SK-N-SH treated with all-trans-retinoic acid at 6 μM for 48 hours (cell line): Measurements from ENCODE around the gene TMEM170A.

Experiments
- ATAC-seq: fragments of 200-7000 bp; cut with Tn5 transposase; 3 replicates; pipeline ENCODE4 v1.9.1; 2020; ENCODE audit warnings: mild to moderate bottlenecking, moderate library complexity
- ARNTL ChIP-seq: fragments of 450-650 bp; formaldehyde crosslinking; IDR thresholded peaks from 2 replicates; pipeline ENCODE4 v1.5.0; 2020; ENCODE audit warnings: low read depth, mild to moderate bottlenecking, moderate library complexity, borderline replicate concordance
- CSRNP3 ChIP-seq: fragments of 250-450 bp; sonication (Bioruptor Pico); IDR thresholded peaks from 2 replicates; pipeline ENCODE4 v1.5.1; 2021; ENCODE audit warnings: mild to moderate bottlenecking, moderate library complexity
- ESRRG ChIP-seq: fragments of 250-450 bp; sonication (Bioruptor Pico); IDR thresholded peaks from 2 replicates; pipeline ENCODE4 v1.6.1; 2021; ENCODE audit warnings: mild to moderate bottlenecking
- ISL1 ChIP-seq: fragments of 250-450 bp; sonication (Bioruptor Pico); IDR thresholded peaks from 2 replicates; pipeline ENCODE4 v2.1.2; 2022; ENCODE audit warnings: mild to moderate bottlenecking, moderate library complexity
- OSR1 ChIP-seq: fragments of 250-450 bp; sonication (Bioruptor Pico); IDR thresholded peaks from 2 replicates; pipeline ENCODE4 v1.8.0; 2022; ENCODE audit warnings: moderate library complexity, mild to moderate bottlenecking, inconsistent platforms
- PATZ1 ChIP-seq: fragments of 250-450 bp; sonication (Bioruptor Pico); IDR thresholded peaks from 2 replicates; pipeline ENCODE4 v1.8.0; 2020; ENCODE audit warnings: mild to moderate bottlenecking, moderate library complexity, borderline replicate concordance
- PPARA ChIP-seq: fragments of 250-450 bp; sonication (Bioruptor Pico); IDR thresholded peaks from 2 replicates; pipeline ENCODE4 v1.5.0; 2020; ENCODE audit warnings: mild to moderate bottlenecking, borderline replicate concordance
- TCF4 ChIP-seq: fragments of 250-450 bp; sonication (Bioruptor Pico); IDR thresholded peaks from 2 replicates; pipeline ENCODE4 v1.8.0; 2021; ENCODE audit warnings: mild to moderate bottlenecking, moderate library complexity, borderline replicate concordance
- ZFP3 ChIP-seq: fragments of 250-450 bp; sonication (Bioruptor Pico); IDR thresholded peaks from 2 replicates; pipeline ENCODE4 v1.5.0; 2020; ENCODE audit warnings: mild to moderate bottlenecking, moderate library complexity
- ZNF8 ChIP-seq: fragments of 450-650 bp; formaldehyde crosslinking; IDR thresholded peaks from 2 replicates; pipeline ENCODE4 v1.5.0; 2020; ENCODE audit warnings: mild to moderate bottlenecking, moderate library complexity
- TF ChIP-seq, protein P1 (sequence below): fragments of 250-450 bp; sonication (Bioruptor Pico); IDR thresholded peaks from 2 replicates; pipeline ENCODE4 v1.8.0; 2021; ENCODE audit warnings: low read depth, mild to moderate bottlenecking, moderate library complexity, borderline replicate concordance
- TF ChIP-seq, protein P2 (sequence below): fragments of 250-450 bp; sonication (Bioruptor Pico); IDR thresholded peaks from 2 replicates; pipeline ENCODE4 v1.5.1; 2020; ENCODE audit warnings: low read depth, mild to moderate bottlenecking, moderate library complexity
- TF ChIP-seq, protein P3 (sequence below): fragments of 250-450 bp; sonication (Bioruptor Pico); IDR thresholded peaks from 2 replicates; pipeline ENCODE4 v1.5.0; 2020; ENCODE audit warnings: mild to moderate bottlenecking, moderate library complexity

TMEM170A gene

GRCh38 chr16:75461575-75461974 is 2.9 kb downstream of the TMEM170A start (continued):
- TF ChIP-seq ZNF8 (CRISPR knock-in tag), result no peak
- no peak for TF ChIP-seq ARNTL
- TF ChIP-seq CSRNP3 (CRISPR knock-in tag), result no peak
- TF ChIP-seq PATZ1, result no peak
- no peak for TF ChIP-seq TCF4 (CRISPR knock-in tag)
- TF ChIP-seq ISL1 (CRISPR knock-in tag), result no peak
- TF ChIP-seq, protein P1, sequence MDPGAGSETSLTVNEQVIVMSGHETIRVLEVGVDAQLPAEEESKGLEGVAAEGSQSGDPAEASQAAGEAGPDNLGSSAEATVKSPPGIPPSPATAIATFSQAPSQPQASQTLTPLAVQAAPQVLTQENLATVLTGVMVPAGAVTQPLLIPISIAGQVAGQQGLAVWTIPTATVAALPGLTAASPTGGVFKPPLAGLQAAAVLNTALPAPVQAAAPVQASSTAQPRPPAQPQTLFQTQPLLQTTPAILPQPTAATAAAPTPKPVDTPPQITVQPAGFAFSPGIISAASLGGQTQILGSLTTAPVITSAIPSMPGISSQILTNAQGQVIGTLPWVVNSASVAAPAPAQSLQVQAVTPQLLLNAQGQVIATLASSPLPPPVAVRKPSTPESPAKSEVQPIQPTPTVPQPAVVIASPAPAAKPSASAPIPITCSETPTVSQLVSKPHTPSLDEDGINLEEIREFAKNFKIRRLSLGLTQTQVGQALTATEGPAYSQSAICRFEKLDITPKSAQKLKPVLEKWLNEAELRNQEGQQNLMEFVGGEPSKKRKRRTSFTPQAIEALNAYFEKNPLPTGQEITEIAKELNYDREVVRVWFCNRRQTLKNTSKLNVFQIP (CRISPR knock-in tag), result no peak

- no peak for ATAC-seq
- TF ChIP-seq, protein P2, sequence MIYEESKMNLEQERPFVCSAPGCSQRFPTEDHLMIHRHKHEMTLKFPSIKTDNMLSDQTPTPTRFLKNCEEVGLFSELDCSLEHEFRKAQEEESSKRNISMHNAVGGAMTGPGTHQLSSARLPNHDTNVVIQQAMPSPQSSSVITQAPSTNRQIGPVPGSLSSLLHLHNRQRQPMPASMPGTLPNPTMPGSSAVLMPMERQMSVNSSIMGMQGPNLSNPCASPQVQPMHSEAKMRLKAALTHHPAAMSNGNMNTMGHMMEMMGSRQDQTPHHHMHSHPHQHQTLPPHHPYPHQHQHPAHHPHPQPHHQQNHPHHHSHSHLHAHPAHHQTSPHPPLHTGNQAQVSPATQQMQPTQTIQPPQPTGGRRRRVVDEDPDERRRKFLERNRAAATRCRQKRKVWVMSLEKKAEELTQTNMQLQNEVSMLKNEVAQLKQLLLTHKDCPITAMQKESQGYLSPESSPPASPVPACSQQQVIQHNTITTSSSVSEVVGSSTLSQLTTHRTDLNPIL (CRISPR knock-in tag), result no peak
- TF ChIP-seq ARNTL (no peak), CSRNP3 (CRISPR knock-in tag) (no peak)
Observed at GRCh38 chr16:75460446-75460845, 4.0 kb downstream of the TMEM170A start.

DNA sequence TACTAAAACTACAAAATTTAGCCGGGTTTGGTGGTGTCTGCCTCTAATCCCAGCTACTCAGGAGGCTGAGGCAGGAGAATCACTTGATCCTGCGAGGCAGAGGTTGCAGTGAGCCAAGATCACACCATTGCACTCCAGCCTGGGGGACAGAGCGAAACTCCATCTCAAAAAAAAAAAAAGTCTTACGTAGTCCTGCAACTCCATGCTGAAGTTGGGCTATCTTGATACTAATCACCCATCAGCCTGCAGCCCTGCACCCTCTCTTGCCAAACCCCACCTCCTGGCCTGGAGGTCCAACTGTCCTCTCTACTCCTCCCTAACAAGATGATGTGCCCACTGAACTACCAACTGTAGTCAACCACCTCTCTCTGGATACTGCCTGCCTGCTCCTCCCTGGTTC is 4.8 kb downstream of the TMEM170A start:
- TF ChIP-seq OSR1 (CRISPR knock-in tag), result no peak
- TF ChIP-seq, protein P1 (CRISPR knock-in tag), result no peak
- no peak for TF ChIP-seq PPARA (CRISPR knock-in tag)
- TF ChIP-seq, protein P2 (CRISPR knock-in tag), result no peak
- TF ChIP-seq ESRRG (CRISPR knock-in tag), result no peak
- no peak for TF ChIP-seq ZFP3 (CRISPR knock-in tag)
- ATAC-seq, result no peak

- TF ChIP-seq, protein P3, sequence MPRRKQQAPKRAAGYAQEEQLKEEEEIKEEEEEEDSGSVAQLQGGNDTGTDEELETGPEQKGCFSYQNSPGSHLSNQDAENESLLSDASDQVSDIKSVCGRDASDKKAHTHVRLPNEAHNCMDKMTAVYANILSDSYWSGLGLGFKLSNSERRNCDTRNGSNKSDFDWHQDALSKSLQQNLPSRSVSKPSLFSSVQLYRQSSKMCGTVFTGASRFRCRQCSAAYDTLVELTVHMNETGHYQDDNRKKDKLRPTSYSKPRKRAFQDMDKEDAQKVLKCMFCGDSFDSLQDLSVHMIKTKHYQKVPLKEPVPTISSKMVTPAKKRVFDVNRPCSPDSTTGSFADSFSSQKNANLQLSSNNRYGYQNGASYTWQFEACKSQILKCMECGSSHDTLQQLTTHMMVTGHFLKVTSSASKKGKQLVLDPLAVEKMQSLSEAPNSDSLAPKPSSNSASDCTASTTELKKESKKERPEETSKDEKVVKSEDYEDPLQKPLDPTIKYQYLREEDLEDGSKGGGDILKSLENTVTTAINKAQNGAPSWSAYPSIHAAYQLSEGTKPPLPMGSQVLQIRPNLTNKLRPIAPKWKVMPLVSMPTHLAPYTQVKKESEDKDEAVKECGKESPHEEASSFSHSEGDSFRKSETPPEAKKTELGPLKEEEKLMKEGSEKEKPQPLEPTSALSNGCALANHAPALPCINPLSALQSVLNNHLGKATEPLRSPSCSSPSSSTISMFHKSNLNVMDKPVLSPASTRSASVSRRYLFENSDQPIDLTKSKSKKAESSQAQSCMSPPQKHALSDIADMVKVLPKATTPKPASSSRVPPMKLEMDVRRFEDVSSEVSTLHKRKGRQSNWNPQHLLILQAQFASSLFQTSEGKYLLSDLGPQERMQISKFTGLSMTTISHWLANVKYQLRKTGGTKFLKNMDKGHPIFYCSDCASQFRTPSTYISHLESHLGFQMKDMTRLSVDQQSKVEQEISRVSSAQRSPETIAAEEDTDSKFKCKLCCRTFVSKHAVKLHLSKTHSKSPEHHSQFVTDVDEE (CRISPR knock-in tag), result no peak
- no peak for TF ChIP-seq ISL1 (CRISPR knock-in tag)
- TF ChIP-seq CSRNP3 (CRISPR knock-in tag), result no peak
- no peak for ATAC-seq
Observed at GRCh38 chr16:75458439-75458838, 6.0 kb downstream of the TMEM170A start.
